ENCODE data around the gene UGT2B7. TPM values are rescaled to one million over a fixed set of nuclear protein-coding genes. Genes with fewer than 3 reads are reported as not detected.
"Not testable (repeated sequence)": the region's sequence is repeated elsewhere in the genome, so short reads cannot be mapped to it uniquely, and the experiment has no call there.

The UGT2B7 gene
- total RNA-seq, 1 experiment from 2014 or later, result not detected

DNA sequence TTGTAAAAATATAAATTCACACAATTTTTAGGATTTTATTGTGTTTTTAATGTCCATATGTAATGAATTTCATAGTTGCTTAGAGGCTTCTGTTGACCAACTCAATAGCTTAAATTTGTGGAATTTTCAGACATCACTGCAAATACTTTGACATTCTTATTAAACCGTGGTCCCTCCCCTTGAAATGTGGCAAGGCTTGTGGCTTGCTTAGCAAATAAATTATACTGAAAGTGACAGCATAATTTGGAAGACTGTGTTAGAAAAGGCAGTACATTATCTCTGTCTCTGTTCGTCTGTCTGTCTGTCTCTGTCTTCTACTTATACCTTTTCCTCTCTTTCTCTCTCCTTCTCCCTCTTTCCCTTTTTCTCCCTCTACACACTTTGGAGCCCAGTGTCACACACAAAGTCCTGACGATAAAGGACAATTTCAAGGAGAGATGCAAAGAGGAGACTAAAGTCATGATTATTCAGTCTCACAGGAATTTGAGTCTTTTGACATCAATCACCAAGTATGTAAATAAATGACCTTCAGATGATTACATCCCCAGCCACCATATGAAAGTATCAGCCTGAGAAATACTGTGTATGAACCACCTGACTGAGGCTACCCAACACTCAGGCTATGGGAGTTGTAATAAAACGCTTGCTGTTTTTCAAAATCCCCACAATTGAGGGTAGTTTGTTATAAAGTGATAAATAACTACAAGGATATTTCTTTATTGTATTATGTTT is 21.0 kb upstream of the UGT2B7 start:
- in situ Hi-C loops (cut with HindIII; ENCODE audit: low sequenced_read_pairs), result no loop called here
- DNase-seq (ENCODE audit: low spot score), result no peak

DNA sequence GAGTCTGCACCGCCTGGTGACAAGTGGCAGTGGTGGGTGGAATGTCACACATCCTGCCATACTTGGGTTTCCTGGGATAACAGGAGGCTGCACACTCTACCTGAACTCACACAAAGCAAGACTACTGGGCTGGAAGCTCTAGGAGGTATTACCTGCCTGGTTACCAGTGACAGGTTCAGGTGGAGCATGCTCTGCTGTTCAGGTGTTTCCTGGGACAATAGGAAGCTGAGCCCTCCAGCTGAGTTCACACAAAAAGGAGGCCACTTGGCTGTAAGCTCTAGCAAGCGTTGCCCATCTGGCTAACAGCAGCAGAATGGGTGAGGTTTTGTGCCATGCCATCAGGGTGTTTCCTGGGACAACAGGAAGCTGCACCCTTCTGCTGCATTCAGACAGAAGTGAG is 17.4 kb upstream of the UGT2B7 start:
- in situ Hi-C loops (cut with HindIII; ENCODE audit: low sequenced_read_pairs), result no loop called here
- no peak for DNase-seq (ENCODE audit: low spot score)

GRCh38 chr4:69088473-69088872 is 7.8 kb upstream of the UGT2B7 start:
- in situ Hi-C loops (cut with HindIII; ENCODE audit: low sequenced_read_pairs), result no loop called here
- no peak for DNase-seq (ENCODE audit: low spot score)

- no peak for DNase-seq (ENCODE audit: low spot score)
- in situ Hi-C loops (cut with HindIII; ENCODE audit: low sequenced_read_pairs), result no loop called here
Measured at GRCh38 chr4:69089388-69089787, 6.9 kb upstream of the UGT2B7 start.

DNA sequence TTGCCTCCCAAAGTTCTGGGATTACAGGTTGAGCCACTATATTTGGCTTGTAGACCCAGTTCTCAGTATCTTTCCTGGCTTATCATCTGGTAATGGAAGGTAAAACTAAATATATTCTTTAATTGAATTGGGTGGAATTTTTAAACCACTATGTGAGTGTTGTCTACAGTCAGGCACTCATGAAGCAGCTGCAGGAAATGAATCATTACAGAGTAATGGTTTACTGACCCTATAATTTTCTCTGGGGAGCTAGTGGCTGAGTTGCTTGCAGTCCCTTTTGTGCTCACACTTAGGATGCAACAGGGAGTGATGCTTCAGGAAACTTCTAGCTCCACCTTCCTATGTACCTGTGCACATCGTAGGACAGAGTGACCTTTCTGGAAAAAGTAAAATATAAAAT is 4.1 kb upstream of the UGT2B7 start:
- no peak for DNase-seq (ENCODE audit: low spot score)
- in situ Hi-C loops (cut with HindIII; ENCODE audit: low sequenced_read_pairs), result no loop called here

DNA sequence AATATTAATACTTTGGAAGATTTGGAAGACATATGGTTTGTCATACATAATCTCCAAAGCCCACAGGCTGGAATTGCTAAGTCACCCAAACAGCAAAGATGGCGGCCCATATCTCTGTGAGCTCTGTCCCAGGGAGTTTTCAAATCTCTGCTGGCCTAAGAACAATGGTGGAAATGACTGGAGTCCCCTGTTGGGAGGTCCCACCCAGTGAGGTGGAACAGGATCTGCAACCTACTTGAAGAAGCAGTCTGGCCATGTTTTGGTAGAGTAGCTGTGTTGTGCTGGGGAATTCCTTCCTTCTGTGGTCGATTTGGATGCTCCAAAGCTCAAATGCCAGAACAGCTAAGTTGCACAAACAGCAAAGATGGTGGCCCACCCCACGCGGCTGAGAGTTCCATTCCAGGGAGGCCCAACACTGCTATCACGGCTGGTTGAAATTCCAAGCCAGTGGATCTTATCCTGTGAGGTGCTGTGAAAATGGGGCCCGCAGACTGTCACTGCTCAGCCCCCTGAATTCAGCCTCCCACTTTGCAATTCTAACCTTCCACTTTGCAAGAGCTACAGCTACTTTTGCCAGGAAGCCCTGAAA is 3.2 kb upstream of the UGT2B7 start:
- DNase-seq (ENCODE audit: low spot score), result no peak
- in situ Hi-C loops (cut with HindIII; ENCODE audit: low sequenced_read_pairs), result no loop called here

- in situ Hi-C loops (cut with HindIII; ENCODE audit: low sequenced_read_pairs), result no loop called here
- DNase-seq (ENCODE audit: low spot score), result no peak
Measured at GRCh38 chr4:69093681-69094080, 2.6 kb upstream of the UGT2B7 start.

- no peak for DNase-seq (ENCODE audit: low spot score)
- in situ Hi-C loops (cut with HindIII; ENCODE audit: low sequenced_read_pairs), result no loop called here
Measured at GRCh38 chr4:69095301-69095731, 958 bp upstream of the UGT2B7 start.

DNA sequence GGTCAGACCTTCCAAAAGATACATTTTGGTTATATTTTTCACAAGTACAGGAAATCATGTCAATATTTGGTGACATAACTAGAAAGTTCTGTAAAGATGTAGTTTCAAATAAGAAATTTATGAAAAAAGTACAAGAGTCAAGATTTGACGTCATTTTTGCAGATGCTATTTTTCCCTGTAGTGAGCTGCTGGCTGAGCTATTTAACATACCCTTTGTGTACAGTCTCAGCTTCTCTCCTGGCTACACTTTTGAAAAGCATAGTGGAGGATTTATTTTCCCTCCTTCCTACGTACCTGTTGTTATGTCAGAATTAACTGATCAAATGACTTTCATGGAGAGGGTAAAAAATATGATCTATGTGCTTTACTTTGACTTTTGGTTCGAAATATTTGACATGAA is 536 bp downstream of the UGT2B7 start:
- in situ Hi-C loops (cut with HindIII; ENCODE audit: low sequenced_read_pairs), result no loop called here
- no peak for DNase-seq (ENCODE audit: low spot score)

GRCh38 chr4:69098470-69098869 is 2.2 kb downstream of the UGT2B7 start:
- in situ Hi-C loops (cut with HindIII; ENCODE audit: low sequenced_read_pairs), result no loop called here

DNA sequence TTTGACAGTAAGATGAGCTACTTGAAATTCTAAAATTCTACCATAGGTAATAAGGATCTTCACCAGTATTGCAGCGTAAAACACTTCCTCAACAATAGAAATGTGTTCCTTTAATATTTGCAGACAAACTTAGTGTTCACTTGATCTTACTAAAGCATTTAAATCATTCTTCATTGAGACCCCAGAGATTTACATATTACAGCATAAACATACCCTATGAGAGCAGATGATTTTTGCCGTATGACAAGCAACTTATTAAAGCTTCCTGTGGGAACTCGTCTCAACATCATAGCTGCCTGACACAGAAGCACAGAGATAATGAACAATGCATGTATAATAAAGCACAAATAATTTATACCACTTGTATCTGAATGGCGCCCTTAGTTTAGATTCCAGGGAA is 3.6 kb downstream of the UGT2B7 start:
- no peak for DNase-seq (ENCODE audit: low spot score)
- in situ Hi-C loops (cut with HindIII; ENCODE audit: low sequenced_read_pairs), result no loop called here

More at GRCh38 chr4:69098470-69098869, 2.2 kb downstream of the UGT2B7 start:
- DNase-seq (ENCODE audit: low spot score), result no peak

GRCh38 chr4:69102668-69103067 is 6.4 kb downstream of the UGT2B7 start:
- in situ Hi-C loops (cut with HindIII; ENCODE audit: low sequenced_read_pairs), result not testable (repeated sequence)

GRCh38 chr4:69104719-69105275 is 8.5 kb downstream of the UGT2B7 start:
- DNase-seq (ENCODE audit: low spot score), result no peak
- in situ Hi-C loops (cut with HindIII; ENCODE audit: low sequenced_read_pairs), result no loop called here

More at GRCh38 chr4:69102668-69103067, 6.4 kb downstream of the UGT2B7 start:
- not testable (repeated sequence) for DNase-seq (ENCODE audit: low spot score)

DNA sequence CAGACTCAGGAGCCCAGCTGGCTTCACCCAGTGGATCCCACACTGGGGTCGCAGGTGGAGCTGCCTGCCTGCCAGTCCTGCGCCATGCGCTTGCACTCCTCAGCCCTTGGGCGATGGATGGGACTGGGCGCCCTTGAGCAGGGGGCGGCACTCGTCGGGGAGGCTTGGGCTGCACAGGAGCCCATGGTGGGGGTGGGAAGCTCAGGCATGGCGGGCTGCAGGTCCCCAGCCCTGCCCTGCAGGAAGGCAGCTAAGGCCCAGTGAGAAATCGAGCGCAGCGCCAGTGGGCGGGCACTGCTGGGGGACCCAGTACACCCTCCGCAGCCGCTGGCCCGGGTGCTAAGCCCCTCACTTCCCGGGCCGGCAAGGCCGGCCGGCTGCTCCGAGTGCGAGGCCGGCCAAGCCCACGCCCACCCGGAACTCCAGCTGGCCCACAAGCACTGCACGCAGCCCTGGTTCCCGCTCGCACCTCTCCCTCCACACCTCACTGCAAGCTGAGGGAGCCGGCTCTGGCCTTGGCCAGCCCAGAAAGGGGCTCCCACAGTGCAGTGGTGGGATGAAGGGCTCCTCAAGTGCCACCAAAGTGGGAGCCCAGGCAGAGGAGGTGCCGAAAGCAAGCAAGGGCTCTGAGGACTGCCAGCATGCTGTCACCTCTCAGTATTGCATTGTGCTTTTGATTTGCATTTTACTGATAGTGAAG is 19.0 kb downstream of the UGT2B7 start:
- in situ Hi-C loops (cut with HindIII; ENCODE audit: low sequenced_read_pairs); DNase-seq (ENCODE audit: low spot score): not testable (repeated sequence)

DNA sequence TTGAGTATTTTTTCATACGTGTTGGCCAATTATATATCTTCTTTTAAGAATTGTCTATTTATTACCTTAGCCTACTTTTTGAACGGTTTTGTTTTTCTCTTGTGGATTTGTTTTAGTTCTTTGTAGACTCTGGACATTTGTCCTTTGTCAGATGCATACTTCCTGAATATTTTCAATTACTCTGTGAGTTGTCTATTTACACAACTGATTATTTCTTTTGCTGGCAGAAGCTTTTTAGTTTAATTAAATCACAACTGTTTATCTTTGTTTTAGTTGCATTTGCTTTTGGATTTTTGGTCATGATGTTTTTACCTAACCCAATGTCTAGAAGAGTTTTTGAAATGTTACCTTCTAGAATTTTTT is 19.6 kb downstream of the UGT2B7 start:
- DNase-seq (ENCODE audit: low spot score), result no peak
- in situ Hi-C loops (cut with HindIII; ENCODE audit: low sequenced_read_pairs), result no loop called here

GRCh38 chr4:69116645-69117321 is 20.5 kb downstream of the UGT2B7 start:
- DNase-seq (ENCODE audit: low spot score), result no peak
- in situ Hi-C loops (cut with HindIII; ENCODE audit: low sequenced_read_pairs), result no loop called here

DNA sequence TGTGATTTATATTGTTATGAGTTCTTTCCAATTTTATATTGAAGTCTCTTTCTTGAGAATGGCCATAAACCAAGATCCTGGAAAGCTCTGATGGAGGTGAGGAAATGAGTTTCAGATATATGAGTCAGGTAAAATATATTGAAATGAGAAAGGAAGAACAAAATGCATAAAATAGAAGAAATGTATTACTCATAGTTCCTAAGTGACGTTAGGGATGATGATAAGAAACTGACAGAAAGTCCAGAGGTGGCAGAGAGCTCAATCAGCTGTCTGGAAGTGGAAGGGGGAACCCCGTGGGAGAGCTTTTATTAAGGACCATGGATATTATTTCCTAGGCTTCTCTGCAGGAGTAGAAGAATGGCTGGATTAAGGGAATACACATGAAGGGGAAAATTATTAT is 24.6 kb downstream of the UGT2B7 start:
- in situ Hi-C loops (cut with HindIII; ENCODE audit: low sequenced_read_pairs), result no loop called here
- no peak for DNase-seq (ENCODE audit: low spot score)

DNA sequence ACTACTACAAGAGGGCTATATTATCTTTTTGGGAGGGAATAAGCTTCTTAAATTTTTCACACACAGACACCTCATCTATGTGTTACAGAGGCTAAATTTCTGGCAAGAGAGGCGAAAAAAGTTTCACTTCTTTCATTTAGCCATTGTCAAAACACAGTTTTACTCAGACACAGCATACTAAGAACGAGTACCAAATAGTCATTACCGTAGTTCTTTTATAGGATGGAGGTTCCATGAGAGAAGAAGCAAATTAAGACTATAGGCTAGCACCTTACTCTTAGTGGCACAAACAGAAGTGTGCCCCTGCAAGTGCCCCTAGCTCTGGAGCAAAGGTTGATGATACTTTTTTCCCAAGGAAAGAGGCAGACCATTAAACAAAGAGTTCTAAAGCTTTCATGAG is 26.2 kb downstream of the UGT2B7 start:
- in situ Hi-C loops (cut with HindIII; ENCODE audit: low sequenced_read_pairs), result no loop called here
- no peak for DNase-seq (ENCODE audit: low spot score)

DNA sequence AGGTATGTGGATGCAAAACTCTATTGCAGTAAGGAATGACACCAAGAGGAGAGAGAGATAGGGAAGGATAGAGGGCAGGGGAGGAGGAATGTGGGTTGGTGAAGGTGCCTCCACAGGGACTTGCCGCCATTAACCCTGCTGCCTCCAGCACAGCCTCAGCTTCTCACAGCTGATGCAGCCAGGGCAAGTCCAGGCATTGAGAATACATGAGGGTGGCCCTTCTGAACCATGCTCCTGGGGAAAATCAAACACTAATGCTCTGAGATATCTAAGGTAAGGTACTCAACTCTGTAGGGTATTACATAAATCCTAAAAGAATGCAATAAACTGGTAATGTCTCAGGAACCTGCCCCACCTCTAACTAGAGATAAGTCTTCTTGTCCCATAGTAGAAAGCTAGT is 28.7 kb downstream of the UGT2B7 start:
- no peak for DNase-seq (ENCODE audit: low spot score)
- in situ Hi-C loops (cut with HindIII; ENCODE audit: low sequenced_read_pairs), result no loop called here

GRCh38 chr4:69126024-69126423 is 29.8 kb downstream of the UGT2B7 start:
- no peak for DNase-seq (ENCODE audit: low spot score)
- in situ Hi-C loops (cut with HindIII; ENCODE audit: low sequenced_read_pairs), result no loop called here
